ENCODE results near the gene GORASP1. TPM values are rescaled to one million over a fixed set of nuclear protein-coding genes. Genes with fewer than 3 reads are reported as not detected.

The GORASP1 gene
- total and polyA plus RNA-seq, 2 of the 8 experiments (the other 6 are each of a cell fraction or from before 2014, with no cell fraction given): 33.4 to 33.5 TPM

DNA sequence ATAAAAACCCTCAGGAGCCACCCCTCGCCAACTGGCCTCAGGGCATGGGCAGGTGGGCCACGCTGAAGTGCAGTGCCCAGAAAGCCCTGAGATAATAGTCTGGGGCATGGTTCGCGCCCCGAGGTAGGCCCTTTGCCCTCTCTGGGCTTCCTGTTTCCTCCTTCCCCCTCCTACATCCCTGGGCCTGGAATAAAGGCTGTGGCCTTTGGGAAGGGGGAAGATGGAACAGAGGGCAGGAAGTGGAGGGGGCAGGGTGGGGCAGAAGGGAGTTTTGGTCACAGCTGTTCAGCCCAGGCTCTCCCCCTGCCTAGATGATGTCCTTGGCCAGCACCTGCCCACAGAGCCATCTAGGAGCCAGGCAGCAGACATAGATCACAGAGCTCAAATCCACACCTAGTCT, 34.6 kb upstream of the GORASP1 start (continued):
- no peak for TF ChIP-seq CHD7 (IDR thresholded peaks at IDR 0.05; ENCODE audit: insufficient replicate concordance, low read length)
- TF ChIP-seq TCF12 (IDR thresholded peaks at IDR 0.05; ENCODE audit: low read depth, low read length): no peak
- TF ChIP-seq CHD2 (IDR thresholded peaks at IDR 0.05; ENCODE audit: low read length): no peak
- no peak for TF ChIP-seq MAFK (IDR thresholded peaks at IDR 0.05; ENCODE audit: low read depth, low read length)
- TF ChIP-seq KDM1A (IDR thresholded peaks at IDR 0.05; ENCODE audit: borderline replicate concordance, low read length): no peak
- TF ChIP-seq JUND (IDR thresholded peaks at IDR 0.05; ENCODE audit: low read length): no peak
- TF ChIP-seq SP2 (IDR thresholded peaks at IDR 0.05; ENCODE audit: low read length): no peak
- no peak for TF ChIP-seq EGR1 (IDR thresholded peaks at IDR 0.05; ENCODE audit: borderline replicate concordance, low read depth, low read length)
- no peak for TF ChIP-seq KDM5A (IDR thresholded peaks at IDR 0.05; ENCODE audit: low read length)
- TF ChIP-seq YY1 (IDR thresholded peaks at IDR 0.05; ENCODE audit: low read depth, low read length): no peak
- TF ChIP-seq CTCF (IDR thresholded peaks at IDR 0.05; ENCODE audit: control extremely low read depth in 1 of 3, insufficient read depth in 1 of 3, low read depth in 1 of 3, low read length in 3 of 3): no peak

Data from H1 (cell line).